Gastrocnemius medialis (tissue), 4 donors: ENCODE measurements around the gene SLC48A1. TPM values are rescaled to one million over a fixed set of nuclear protein-coding genes. Genes with fewer than 3 reads are reported as not detected.
A peak's percentile ranks its signal among the peaks of the same experiment; 100 is the strongest.
"Not testable (repeated sequence)": the region's sequence is repeated elsewhere in the genome, so short reads cannot be mapped to it uniquely, and the experiment has no call there.

Experiments
- ATAC-seq, 2 donors: fragments of 150-250 bp; one replicate each; pipeline ENCODE4 v1.9.1; 2016
- DNase-seq, 2 donors: peaks; one replicate each; pipeline ENCODE4 v3.0.0-alpha.2; 2019
- H3K27ac ChIP-seq, 4 donors: fragments of 200-600 bp; sonication (generic); 1 replicate in 1 of 4; 2 replicates in 3 of 4; pipeline ENCODE4 v1.5.1; 2016 to 2018; ENCODE audit warnings: mild to moderate bottlenecking in 2 of 4, moderate library complexity in 1 of 4
- H3K27me3 ChIP-seq, 3 donors: fragments of 200-600 bp; sonication (generic) in 2 of 3; 1 replicate in 1 of 3; 2 replicates in 2 of 3; pipeline versions ENCODE4 v1.5.1 to v1.6.0; 2016 to 2019; ENCODE audit warnings: mild to moderate bottlenecking in 1 of 3, moderate library complexity in 1 of 3
- H3K36me3 ChIP-seq, 2 donors: fragments of 200-600 bp; sonication (generic) in 1 of 2; one replicate each; pipeline ENCODE4 v1.5.1; 2017 to 2018
- H3K4me1 ChIP-seq, 2 donors: fragments of 200-600 bp; sonication (generic) in 1 of 2; one replicate each; pipeline ENCODE4 v1.5.1; 2016 to 2017; ENCODE audit warnings: mild to moderate bottlenecking in 2 of 2
- H3K4me3 ChIP-seq, 4 donors: fragments of 200-600 bp; sonication (generic) in 3 of 4; 1 replicate in 1 of 4; 2 replicates in 3 of 4; pipeline ENCODE4 v1.5.1; 2016 to 2019; ENCODE audit warnings: mild to moderate bottlenecking in 2 of 4
- H3K9me3 ChIP-seq, 3 donors: fragments of 200-600 bp; sonication (generic) in 2 of 3; 1 replicate in 1 of 3; 2 replicates in 2 of 3; pipeline ENCODE4 v1.5.1; 2016 to 2019
- CTCF ChIP-seq, 5 experiments: fragments of 450-650 bp in 3 of 5; fragments of 200-600 bp in 2 of 5; sonication (generic) in 2 of 5; IDR thresholded peaks in 4 of 5; conservative IDR thresholded peaks in 1 of 5; 1 replicate in 4 of 5; 2 replicates in 1 of 5; pipeline ENCODE4 v1.5.1; 2016 to 2019; ENCODE audit warnings: antibody characterized with exemption in 5 of 5, mild to moderate bottlenecking in 3 of 5, moderate library complexity in 3 of 5
- POLR2A ChIP-seq, 2 donors: fragments of 450-650 bp; IDR thresholded peaks; one replicate each; pipeline ENCODE4 v1.6.1; 2017; ENCODE audit warnings: antibody characterized with exemption in 2 of 2, mild to moderate bottlenecking in 2 of 2, moderate library complexity in 2 of 2
- in situ Hi-C, 4 donors: fragments of 200-750 bp; cut with MboI; loops; one replicate each; pipeline versions ENCODE4 v1.15.0 to v1.8.0; 2017; ENCODE audit warnings: low sequenced_read_pairs in 4 of 4
- intact Hi-C: fragments of 100-400 bp; cut with DNase I; formaldehyde crosslinking; loops from one replicate; pipeline ENCODE4 v1.15.1; 2023; ENCODE audit warnings: low total_unique reads
- total RNA-seq, 4 donors: library from RNA; depleted of rRNA; stranded (reverse); fragments of >200 nt; gene quantifications; one replicate each; pipeline versions ENCODE4 v1.1.0 to v1.2.3, GENCODE V29; 2016

Gene SLC48A1
- total RNA-seq, 4 donors from 2014 or later = 28.3 to 62.6 (median 45.6) TPM

GRCh38 chr12:47812797-47813510 is 39.9 kb downstream of the SLC48A1 start:
- peak overlapping the region; percentile 85 to 94 (median 92) for H3K27ac ChIP-seq
- peak; percentile 65 to 77 for ATAC-seq
- in situ Hi-C loops (no loop called here), intact Hi-C loops (loop anchor here (10.0 kb wide), 1 partner anchor 352 kb away; no protein-coding TSS in a partner anchor)
- H3K4me1 ChIP-seq = peaks cover 85 to 95% of the 10 kb centered on the region in 2 donors
- no peaks in the 10 kb centered on the region for H3K36me3 ChIP-seq
- TF ChIP-seq CTCF (IDR thresholded peaks at IDR 0.05 in 4 of 5, conservative IDR thresholded peaks at IDR 0.05 in 1 of 5) (no peak), POLR2A (IDR thresholded peaks at IDR 0.05) (peak; percentile 55 to 62)
- H3K27me3 ChIP-seq = no peaks in the 10 kb centered on the region
- DNase-seq = peak; percentile 77 to 87
- peak overlapping the region; percentile 48 to 57 (median 56) for H3K4me3 ChIP-seq
- no peaks in the 10 kb centered on the region for H3K9me3 ChIP-seq

- intact Hi-C loops = loop anchor here (10.0 kb wide), 1 partner anchor 351 kb away; no protein-coding TSS in a partner anchor
- no peak for TF ChIP-seq POLR2A (IDR thresholded peaks at IDR 0.05)
- no peak for TF ChIP-seq CTCF (IDR thresholded peaks at IDR 0.05 in 4 of 5, conservative IDR thresholded peaks at IDR 0.05 in 1 of 5)
- ATAC-seq (peak; percentile 3 to 9), DNase-seq (no peak)
- peak overlapping the region; percentile 85 to 94 (median 92) for H3K27ac ChIP-seq
- peaks cover 83 to 95% of the 10 kb centered on the region in 2 donors for H3K4me1 ChIP-seq
- no peaks in the 10 kb centered on the region for H3K27me3 ChIP-seq
- H3K4me3 ChIP-seq = peak overlapping the region; percentile 48 to 57 (median 56)
- no peaks in the 10 kb centered on the region for H3K9me3 ChIP-seq
- in situ Hi-C loops = no loop called here
- H3K36me3 ChIP-seq = no peaks in the 10 kb centered on the region
These were observed 40.6 kb downstream of the SLC48A1 start for GRCh38 chr12:47813511-47814196.

- DNase-seq = no peak
- no peak for TF ChIP-seq POLR2A (IDR thresholded peaks at IDR 0.05)
- no peak for TF ChIP-seq CTCF (IDR thresholded peaks at IDR 0.05 in 4 of 5, conservative IDR thresholded peaks at IDR 0.05 in 1 of 5)
- peaks cover 75 to 91% of the 10 kb centered on the region in 2 donors for H3K4me1 ChIP-seq
These were observed 41.6 kb downstream of the SLC48A1 start for GRCh38 chr12:47814539-47815170.

GRCh38 chr12:47815447-47815846 is 42.4 kb downstream of the SLC48A1 start:
- Histone ChIP-seq H3K27ac (peak overlapping the region; percentile 85 to 94 (median 92)), H3K4me1 (peaks cover 69 to 87% of the 10 kb centered on the region in 2 donors)
- H3K9me3 ChIP-seq, DNase-seq, H3K36me3 ChIP-seq, ATAC-seq, in situ Hi-C loops, H3K27me3 ChIP-seq, H3K4me3 ChIP-seq: not testable (repeated sequence)
- intact Hi-C loops = loop anchor here (10.0 kb wide), 1 partner anchor 349 kb away; no protein-coding TSS in a partner anchor

More at GRCh38 chr12:47814539-47815170, 41.6 kb downstream of the SLC48A1 start:
- H3K27me3 ChIP-seq = no peaks in the 10 kb centered on the region
- no peaks in the 10 kb centered on the region for H3K9me3 ChIP-seq
- peak overlapping the region; percentile 85 to 94 (median 92) for H3K27ac ChIP-seq
- H3K36me3 ChIP-seq = no peaks in the 10 kb centered on the region
- in situ Hi-C loops = no loop called here
- intact Hi-C loops = loop anchor here (10.0 kb wide), 1 partner anchor 350 kb away; no protein-coding TSS in a partner anchor
- ATAC-seq = no peak
- H3K4me3 ChIP-seq = no peak overlapping the region
